ENCODE results near the gene VWA3B.

Gene VWA3B

DNA sequence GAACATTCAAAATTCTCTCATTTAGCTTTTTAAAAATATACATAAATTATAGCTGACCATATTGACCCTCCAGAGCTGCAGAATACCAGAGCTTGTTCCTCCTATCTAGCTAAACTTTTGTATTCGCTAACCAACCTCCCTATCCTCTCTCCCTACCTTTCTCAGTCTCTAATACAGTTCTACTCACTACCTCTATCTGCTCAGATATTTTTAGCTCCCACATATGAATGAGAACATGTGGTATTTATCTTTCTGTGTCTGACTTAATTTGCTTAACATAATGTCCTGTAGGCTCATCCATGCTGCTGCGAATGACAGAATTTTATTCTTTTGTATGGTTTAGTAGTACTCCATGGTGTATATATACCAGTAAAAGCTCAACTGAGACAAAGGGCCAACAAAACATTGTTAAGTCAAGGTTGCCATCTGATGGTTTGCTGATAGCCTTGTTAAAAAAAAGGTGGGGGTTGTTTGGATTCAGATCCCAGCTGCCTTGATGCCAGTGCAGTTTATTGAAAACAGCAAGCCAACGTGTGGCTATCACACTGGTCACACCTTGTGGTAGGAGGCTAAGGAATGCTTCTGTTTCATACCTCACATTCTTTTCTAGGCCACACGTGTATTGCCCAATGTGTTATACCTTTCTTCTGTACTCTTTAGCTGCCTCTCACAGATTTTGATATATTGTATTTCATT is 101.5 kb downstream of the VWA3B start:
- H3K9me3 ChIP-seq (ENCODE audit: insufficient read depth, low read length): no peaks in the 10 kb centered on the region
- no peaks in the 10 kb centered on the region for H3K4me1 ChIP-seq (ENCODE audit: insufficient read depth, insufficient read length)
- H3K9ac ChIP-seq (ENCODE audit: insufficient read length, low read depth): no peak overlapping the region
- no peaks in the 10 kb centered on the region for H3K36me3 ChIP-seq (ENCODE audit: insufficient read depth, insufficient read length, low read length)
- no peak for DNase-seq (ENCODE audit: low read depth, low spot score)
- H3K4me3 ChIP-seq (ENCODE audit: insufficient read length, low read depth): no peak overlapping the region
- TF ChIP-seq ZNF274 (IDR thresholded peaks at IDR 0.05; ENCODE audit: low read depth, low read length): no peak
- no peak for TF ChIP-seq YY1 (IDR thresholded peaks at IDR 0.05; ENCODE audit: insufficient read depth, insufficient read length)
- TF ChIP-seq SUZ12 (IDR thresholded peaks at IDR 0.05; ENCODE audit: extremely low read depth, insufficient read depth, insufficient read length): no peak
- no peaks in the 10 kb centered on the region for H3K27me3 ChIP-seq (ENCODE audit: insufficient read depth, insufficient read length)

GRCh38 chr2:98191883-98192282 is 104.9 kb downstream of the VWA3B start:
- Histone ChIP-seq H3K9ac (ENCODE audit: insufficient read length, low read depth) (no peak overlapping the region), H3K27me3 (ENCODE audit: insufficient read depth, insufficient read length) (no peaks in the 10 kb centered on the region), H3K36me3 (ENCODE audit: insufficient read depth, insufficient read length, low read length) (no peaks in the 10 kb centered on the region), H3K4me3 (ENCODE audit: insufficient read length, low read depth) (no peak overlapping the region), H3K4me1 (ENCODE audit: insufficient read depth, insufficient read length) (no peaks in the 10 kb centered on the region), H3K9me3 (ENCODE audit: insufficient read depth, low read length) (no peaks in the 10 kb centered on the region)
- TF ChIP-seq SUZ12 (IDR thresholded peaks at IDR 0.05; ENCODE audit: extremely low read depth, insufficient read depth, insufficient read length) (no peak), ZNF274 (IDR thresholded peaks at IDR 0.05; ENCODE audit: low read depth, low read length) (no peak)
- no peak for DNase-seq (ENCODE audit: low read depth, low spot score)

DNA sequence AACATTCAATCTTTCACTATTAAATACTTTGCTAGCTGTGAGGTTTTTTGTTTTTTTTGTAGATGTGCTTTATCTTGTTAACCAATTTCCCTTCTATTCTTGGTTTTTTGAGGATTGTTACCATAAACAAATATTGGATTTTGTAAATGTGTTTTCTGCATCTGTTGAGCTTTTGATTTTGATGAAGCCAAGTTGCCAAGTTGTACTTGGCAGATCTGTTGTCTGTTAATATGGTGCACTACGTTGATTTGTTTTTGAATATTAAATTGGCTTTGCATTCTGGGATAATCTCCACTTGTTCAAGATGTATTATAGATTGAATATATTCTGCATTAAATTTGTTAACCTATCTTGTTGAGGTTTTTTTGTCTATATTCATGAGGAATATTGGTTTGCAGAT is 114.6 kb downstream of the VWA3B start:
- no peak for TF ChIP-seq SUZ12 (IDR thresholded peaks at IDR 0.05; ENCODE audit: extremely low read depth, insufficient read depth, insufficient read length)
- TF ChIP-seq YY1 (IDR thresholded peaks at IDR 0.05; ENCODE audit: insufficient read depth, insufficient read length): no peak
- TF ChIP-seq ZNF274 (IDR thresholded peaks at IDR 0.05; ENCODE audit: low read depth, low read length): no peak
- Histone ChIP-seq H3K27me3 (ENCODE audit: insufficient read depth, insufficient read length) (no peaks in the 10 kb centered on the region), H3K9me3 (ENCODE audit: insufficient read depth, low read length) (no peaks in the 10 kb centered on the region), H3K4me3 (ENCODE audit: insufficient read length, low read depth) (no peak overlapping the region), H3K4me1 (ENCODE audit: insufficient read depth, insufficient read length) (no peaks in the 10 kb centered on the region), H3K36me3 (ENCODE audit: insufficient read depth, insufficient read length, low read length) (no peaks in the 10 kb centered on the region), H3K9ac (ENCODE audit: insufficient read length, low read depth) (no peak overlapping the region)
- no peak for DNase-seq (ENCODE audit: low read depth, low spot score)

- no peak overlapping the region for H3K9ac ChIP-seq (ENCODE audit: insufficient read length, low read depth)
- no peaks in the 10 kb centered on the region for H3K4me1 ChIP-seq (ENCODE audit: insufficient read depth, insufficient read length)
- no peak for TF ChIP-seq YY1 (IDR thresholded peaks at IDR 0.05; ENCODE audit: insufficient read depth, insufficient read length)
- TF ChIP-seq ZNF274 (IDR thresholded peaks at IDR 0.05; ENCODE audit: low read depth, low read length): no peak
- TF ChIP-seq SUZ12 (IDR thresholded peaks at IDR 0.05; ENCODE audit: extremely low read depth, insufficient read depth, insufficient read length): no peak
- no peak for DNase-seq (ENCODE audit: low read depth, low spot score)
- no peaks in the 10 kb centered on the region for H3K9me3 ChIP-seq (ENCODE audit: insufficient read depth, low read length)
- H3K27me3 ChIP-seq (ENCODE audit: insufficient read depth, insufficient read length): no peaks in the 10 kb centered on the region
- no peak overlapping the region for H3K4me3 ChIP-seq (ENCODE audit: insufficient read length, low read depth)
- H3K36me3 ChIP-seq (ENCODE audit: insufficient read depth, insufficient read length, low read length): no peaks in the 10 kb centered on the region
These were observed 118.9 kb downstream of the VWA3B start for GRCh38 chr2:98205889-98206288.

DNA sequence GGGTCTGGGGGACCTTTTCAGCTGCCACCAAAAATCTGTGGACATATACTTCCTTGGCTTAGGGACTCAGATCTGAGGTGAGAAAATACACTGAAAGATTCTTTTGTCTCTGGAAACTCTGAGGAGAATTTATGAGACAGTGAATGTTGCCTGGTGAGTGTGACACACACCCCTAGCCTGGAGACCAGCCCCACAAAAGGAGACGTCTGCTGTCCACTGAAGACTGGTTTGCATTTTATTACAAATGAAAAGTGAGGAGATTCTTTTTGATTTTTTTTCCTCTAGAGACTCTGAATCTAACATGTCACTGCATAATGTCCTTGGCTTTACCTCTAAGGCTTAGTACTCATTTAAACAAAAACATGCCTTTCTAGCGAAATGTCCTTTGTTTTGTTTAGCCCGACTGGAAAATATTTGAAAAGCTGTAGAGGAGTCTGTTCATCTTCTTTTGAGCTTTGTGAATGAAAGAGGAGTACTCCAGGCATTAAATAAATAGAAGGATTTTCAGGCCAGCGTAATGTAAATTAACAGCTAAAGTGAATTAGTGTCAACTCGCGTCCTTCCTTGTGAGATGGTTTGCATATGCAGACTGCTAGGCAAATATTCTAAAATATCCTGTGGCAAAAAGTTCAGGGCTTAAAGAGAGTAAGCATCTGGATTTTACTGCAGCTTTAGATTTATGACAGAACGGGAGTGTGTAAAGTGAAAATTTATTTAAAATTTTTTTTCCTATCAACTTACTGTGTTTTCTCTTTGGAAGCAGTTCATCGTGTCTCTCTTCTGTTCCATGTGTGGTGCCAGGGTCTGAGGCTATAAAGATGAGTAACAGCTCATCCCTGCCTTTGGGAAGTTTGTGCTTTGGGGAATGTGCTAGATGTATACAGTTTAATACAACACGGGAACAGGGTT is 125.4 kb downstream of the VWA3B start:
- Histone ChIP-seq H3K4me1 (ENCODE audit: insufficient read depth, insufficient read length) (peaks cover 3% of the 10 kb centered on the region), H3K4me3 (ENCODE audit: insufficient read length, low read depth) (no peak overlapping the region), H3K36me3 (ENCODE audit: insufficient read depth, insufficient read length, low read length) (no peaks in the 10 kb centered on the region), H3K9me3 (ENCODE audit: insufficient read depth, low read length) (no peaks in the 10 kb centered on the region), H3K27me3 (ENCODE audit: insufficient read depth, insufficient read length) (no peaks in the 10 kb centered on the region), H3K9ac (ENCODE audit: insufficient read length, low read depth) (no peak overlapping the region)
- DNase-seq (ENCODE audit: low read depth, low spot score): no peak
- TF ChIP-seq ZNF274 (IDR thresholded peaks at IDR 0.05; ENCODE audit: low read depth, low read length) (no peak), YY1 (IDR thresholded peaks at IDR 0.05; ENCODE audit: insufficient read depth, insufficient read length) (no peak), SUZ12 (IDR thresholded peaks at IDR 0.05; ENCODE audit: extremely low read depth, insufficient read depth, insufficient read length) (no peak)

DNA sequence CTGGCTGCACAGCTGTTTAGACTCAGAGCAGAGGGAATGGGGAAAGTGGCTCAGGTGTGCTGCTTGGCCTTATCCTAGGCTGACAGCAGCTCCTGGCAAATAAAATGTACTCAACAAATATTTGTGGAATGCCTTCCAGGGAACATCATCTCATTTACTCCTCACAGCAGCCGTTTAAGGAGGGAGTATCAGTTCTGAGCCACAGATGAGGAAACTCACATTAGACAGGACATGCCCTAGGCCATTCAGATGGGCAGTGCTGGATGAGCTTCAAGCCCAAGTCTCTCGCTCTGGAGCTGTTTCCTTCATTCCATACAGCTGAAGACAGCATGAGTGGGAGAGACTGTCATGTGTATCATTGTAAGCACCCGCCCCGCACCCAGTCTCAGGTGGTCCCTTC is 129.6 kb downstream of the VWA3B start:
- peaks cover 10% of the 10 kb centered on the region; the same call in 1 of the 2 replicates for H3K9me3 ChIP-seq (ENCODE audit: insufficient read depth, low read length)
- TF ChIP-seq YY1 (IDR thresholded peaks at IDR 0.05; ENCODE audit: insufficient read depth, insufficient read length) (no peak), SUZ12 (IDR thresholded peaks at IDR 0.05; ENCODE audit: extremely low read depth, insufficient read depth, insufficient read length) (no peak), ZNF274 (IDR thresholded peaks at IDR 0.05; ENCODE audit: low read depth, low read length) (no peak)
- H3K4me3 ChIP-seq (ENCODE audit: insufficient read length, low read depth): no peak overlapping the region
- H3K9ac ChIP-seq (ENCODE audit: insufficient read length, low read depth): no peak overlapping the region
- DNase-seq (ENCODE audit: low read depth, low spot score): no peak
- H3K36me3 ChIP-seq (ENCODE audit: insufficient read depth, insufficient read length, low read length): no peaks in the 10 kb centered on the region
- H3K4me1 ChIP-seq (ENCODE audit: insufficient read depth, insufficient read length): peaks cover 3% of the 10 kb centered on the region
- H3K27me3 ChIP-seq (ENCODE audit: insufficient read depth, insufficient read length): no peaks in the 10 kb centered on the region

GRCh38 chr2:98219152-98219551 is 132.2 kb downstream of the VWA3B start:
- Histone ChIP-seq H3K36me3 (ENCODE audit: insufficient read depth, insufficient read length, low read length) (no peaks in the 10 kb centered on the region), H3K9ac (ENCODE audit: insufficient read length, low read depth) (no peak overlapping the region), H3K27me3 (ENCODE audit: insufficient read depth, insufficient read length) (no peaks in the 10 kb centered on the region), H3K4me3 (ENCODE audit: insufficient read length, low read depth) (no peak overlapping the region), H3K4me1 (ENCODE audit: insufficient read depth, insufficient read length) (no peaks in the 10 kb centered on the region), H3K9me3 (ENCODE audit: insufficient read depth, low read length) (peaks cover 10% of the 10 kb centered on the region; the same call in 1 of the 2 replicates)
- DNase-seq (ENCODE audit: low read depth, low spot score): no peak
- TF ChIP-seq ZNF274 (IDR thresholded peaks at IDR 0.05; ENCODE audit: low read depth, low read length) (no peak), YY1 (IDR thresholded peaks at IDR 0.05; ENCODE audit: insufficient read depth, insufficient read length) (no peak), SUZ12 (IDR thresholded peaks at IDR 0.05; ENCODE audit: extremely low read depth, insufficient read depth, insufficient read length) (no peak)

Data from NT2/D1 (cell line).